GM19099 (cell line): Measurements from ENCODE around the gene PRRC2B.

ENCODE experiments used
- POLR2A ChIP-seq: IDR thresholded peaks from 3 replicates; pipeline ENCODE4 v1.6.1; 2011; ENCODE audit warnings: low read depth; ENCODE audit not compliant: insufficient read length; ENCODE audit errors: extremely low read depth

Gene PRRC2B

GRCh38 chr9:131402738-131403492 is 9.0 kb downstream of the PRRC2B start:
- TF ChIP-seq POLR2A = no peak

GRCh38 chr9:131403493-131403773 is 9.5 kb downstream of the PRRC2B start:
- TF ChIP-seq POLR2A = no peak

GRCh38 chr9:131404581-131404980 is 10.7 kb downstream of the PRRC2B start:
- no peak for TF ChIP-seq POLR2A

- TF ChIP-seq POLR2A = no peak
These were observed 11.1 kb downstream of the PRRC2B start for GRCh38 chr9:131404987-131405386.

- no peak for TF ChIP-seq POLR2A
These were observed 11.5 kb downstream of the PRRC2B start for GRCh38 chr9:131405428-131405827.

- no peak for TF ChIP-seq POLR2A
These were observed 12.1 kb downstream of the PRRC2B start for GRCh38 chr9:131405858-131406537.

GRCh38 chr9:131406563-131407436 is 12.9 kb downstream of the PRRC2B start:
- no peak for TF ChIP-seq POLR2A

GRCh38 chr9:131407717-131408195 is 13.9 kb downstream of the PRRC2B start:
- TF ChIP-seq POLR2A = no peak

- no peak for TF ChIP-seq POLR2A
These were observed 15.6 kb downstream of the PRRC2B start for GRCh38 chr9:131409458-131409992.

- TF ChIP-seq POLR2A = no peak
These were observed 16.2 kb downstream of the PRRC2B start for GRCh38 chr9:131410044-131410491.

GRCh38 chr9:131411719-131412681 is 18.1 kb downstream of the PRRC2B start:
- no peak for TF ChIP-seq POLR2A

- no peak for TF ChIP-seq POLR2A
These were observed 22.6 kb downstream of the PRRC2B start for GRCh38 chr9:131416509-131416908.

- no peak for TF ChIP-seq POLR2A
These were observed 23.6 kb downstream of the PRRC2B start for GRCh38 chr9:131417264-131418142.
